ENCODE results near the gene ANKRD6.

The ANKRD6 gene

DNA sequence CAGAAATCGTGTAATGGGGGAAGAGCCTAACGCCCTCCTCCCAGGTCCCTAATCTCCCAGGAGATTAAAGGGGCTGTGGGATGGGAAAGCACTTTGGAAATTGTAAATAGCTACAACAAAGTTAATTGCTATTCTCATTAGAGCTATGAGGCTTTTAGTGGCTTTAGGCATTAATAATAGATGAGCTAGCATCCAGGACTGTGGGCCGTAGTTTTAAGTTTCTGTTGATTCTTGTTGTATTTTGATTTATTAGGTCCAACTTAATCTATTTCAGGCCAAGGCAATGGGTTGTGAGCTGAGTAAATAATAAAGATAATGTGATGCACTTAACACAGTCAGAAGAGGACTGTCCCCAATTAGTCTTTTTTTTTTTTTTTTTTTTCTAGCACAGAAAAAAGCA lies 67.7 kb downstream of the ANKRD6 start:
- ChIA-PET POLR2A (ENCODE audit: low non-redundant PET) (no interaction called here), CTCF (no interaction called here)
- H3K27ac ChIP-seq: no peak overlapping the region
- TF ChIP-seq, protein P1, sequence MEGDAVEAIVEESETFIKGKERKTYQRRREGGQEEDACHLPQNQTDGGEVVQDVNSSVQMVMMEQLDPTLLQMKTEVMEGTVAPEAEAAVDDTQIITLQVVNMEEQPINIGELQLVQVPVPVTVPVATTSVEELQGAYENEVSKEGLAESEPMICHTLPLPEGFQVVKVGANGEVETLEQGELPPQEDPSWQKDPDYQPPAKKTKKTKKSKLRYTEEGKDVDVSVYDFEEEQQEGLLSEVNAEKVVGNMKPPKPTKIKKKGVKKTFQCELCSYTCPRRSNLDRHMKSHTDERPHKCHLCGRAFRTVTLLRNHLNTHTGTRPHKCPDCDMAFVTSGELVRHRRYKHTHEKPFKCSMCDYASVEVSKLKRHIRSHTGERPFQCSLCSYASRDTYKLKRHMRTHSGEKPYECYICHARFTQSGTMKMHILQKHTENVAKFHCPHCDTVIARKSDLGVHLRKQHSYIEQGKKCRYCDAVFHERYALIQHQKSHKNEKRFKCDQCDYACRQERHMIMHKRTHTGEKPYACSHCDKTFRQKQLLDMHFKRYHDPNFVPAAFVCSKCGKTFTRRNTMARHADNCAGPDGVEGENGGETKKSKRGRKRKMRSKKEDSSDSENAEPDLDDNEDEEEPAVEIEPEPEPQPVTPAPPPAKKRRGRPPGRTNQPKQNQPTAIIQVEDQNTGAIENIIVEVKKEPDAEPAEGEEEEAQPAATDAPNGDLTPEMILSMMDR (conservative IDR thresholded peaks at IDR 0.05; ENCODE audit: low read depth): no peak
- no peak for DNase-seq (ENCODE audit: low spot score)

DNA sequence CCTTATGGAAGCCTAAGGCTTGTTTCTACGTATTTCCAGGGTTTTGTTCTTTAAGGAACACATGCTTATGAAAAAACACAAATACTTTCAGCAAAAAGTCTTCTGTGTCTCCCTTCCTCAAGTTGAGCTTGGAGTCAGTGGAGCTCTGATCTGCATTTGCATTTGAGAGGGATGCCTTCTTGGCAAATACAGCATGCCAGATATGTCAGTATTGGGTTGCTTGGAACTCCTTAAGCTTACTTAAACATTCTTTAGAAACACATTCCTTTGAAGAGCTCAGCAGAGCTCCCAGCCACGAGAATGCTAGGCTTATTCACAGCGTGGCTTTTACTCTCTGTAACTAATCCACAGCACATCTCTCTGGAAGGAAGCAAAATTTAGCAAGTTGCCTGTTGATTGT lies 68.3 kb downstream of the ANKRD6 start:
- CTCF ChIA-PET: no interaction called here
- TF ChIP-seq, protein P1 (conservative IDR thresholded peaks at IDR 0.05; ENCODE audit: low read depth): no peak
- H3K27ac ChIP-seq: no peak overlapping the region
- DNase-seq (ENCODE audit: low spot score): no peak
- POLR2A ChIA-PET (ENCODE audit: low non-redundant PET): no interaction called here

DNA sequence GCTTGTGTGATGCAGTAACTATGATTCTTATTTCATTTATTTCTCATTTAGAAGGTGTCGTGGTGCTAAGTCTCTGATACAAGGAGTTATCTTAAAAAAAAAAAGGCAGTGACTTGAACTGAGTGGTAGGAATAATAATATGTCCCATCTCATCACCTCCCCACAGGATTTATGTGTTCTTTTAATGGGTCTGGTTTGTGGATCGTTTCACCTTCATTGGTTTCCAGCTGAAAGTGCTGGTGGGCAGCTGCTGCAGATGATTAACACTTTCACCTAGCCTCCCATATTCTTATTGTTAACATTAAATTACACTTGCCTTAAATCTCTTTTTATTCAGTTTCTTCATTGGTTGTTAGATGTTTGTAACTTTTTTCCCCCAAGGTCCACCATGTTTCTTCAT lies 68.8 kb downstream of the ANKRD6 start:
- DNase-seq (ENCODE audit: low spot score): no peak
- POLR2A ChIA-PET (ENCODE audit: low non-redundant PET): no interaction called here
- no peak overlapping the region for H3K27ac ChIP-seq
- CTCF ChIA-PET: no interaction called here
- TF ChIP-seq, protein P1 (conservative IDR thresholded peaks at IDR 0.05; ENCODE audit: low read depth): no peak

DNA sequence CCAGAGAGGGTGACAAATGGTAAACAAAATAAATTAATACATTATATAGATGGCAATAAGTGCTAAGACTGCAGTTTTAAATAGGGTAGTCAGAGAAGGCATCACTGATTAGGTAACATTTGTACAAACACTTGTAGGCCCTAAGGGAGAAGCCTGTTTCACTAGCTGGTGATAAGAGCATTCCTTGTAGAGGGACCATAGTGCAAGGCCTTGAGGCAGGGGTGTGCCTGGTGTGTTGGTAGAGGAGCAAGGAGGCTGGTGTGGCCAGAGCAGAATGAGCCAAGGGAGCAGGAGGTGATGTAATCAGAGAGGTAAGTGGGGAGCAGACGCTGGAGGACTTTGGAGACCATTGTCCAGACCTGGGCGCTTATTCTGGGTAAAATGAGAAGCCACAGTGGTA lies 70.7 kb downstream of the ANKRD6 start:
- ChIA-PET CTCF (no interaction called here), POLR2A (ENCODE audit: low non-redundant PET) (no interaction called here)
- no peak for DNase-seq (ENCODE audit: low spot score)
- H3K27ac ChIP-seq: no peak overlapping the region
- TF ChIP-seq, protein P1 (conservative IDR thresholded peaks at IDR 0.05; ENCODE audit: low read depth): no peak

DNA sequence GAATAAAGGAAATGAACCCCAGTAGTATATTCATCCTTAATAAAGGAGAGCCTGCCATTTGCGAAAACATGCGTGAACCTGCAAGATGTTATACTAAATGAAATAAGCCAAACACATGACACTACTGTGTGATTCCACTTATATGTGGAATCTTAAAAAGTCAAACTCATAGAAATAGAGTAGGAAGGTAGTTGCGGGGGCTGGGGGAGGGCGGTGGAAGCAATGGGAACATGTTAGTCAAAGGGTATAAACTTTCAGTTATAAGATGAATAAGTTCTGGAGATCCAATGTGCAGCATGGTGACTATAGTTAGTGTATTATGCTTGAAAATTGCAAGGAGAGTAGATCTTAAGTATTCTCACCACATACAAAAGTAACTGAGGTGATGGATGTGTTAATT lies 72.9 kb downstream of the ANKRD6 start:
- TF ChIP-seq, protein P1 (conservative IDR thresholded peaks at IDR 0.05; ENCODE audit: low read depth): no peak
- H3K27ac ChIP-seq: no peak overlapping the region
- ChIA-PET POLR2A (ENCODE audit: low non-redundant PET) (no interaction called here), CTCF (no interaction called here)
- DNase-seq (ENCODE audit: low spot score): no peak

DNA sequence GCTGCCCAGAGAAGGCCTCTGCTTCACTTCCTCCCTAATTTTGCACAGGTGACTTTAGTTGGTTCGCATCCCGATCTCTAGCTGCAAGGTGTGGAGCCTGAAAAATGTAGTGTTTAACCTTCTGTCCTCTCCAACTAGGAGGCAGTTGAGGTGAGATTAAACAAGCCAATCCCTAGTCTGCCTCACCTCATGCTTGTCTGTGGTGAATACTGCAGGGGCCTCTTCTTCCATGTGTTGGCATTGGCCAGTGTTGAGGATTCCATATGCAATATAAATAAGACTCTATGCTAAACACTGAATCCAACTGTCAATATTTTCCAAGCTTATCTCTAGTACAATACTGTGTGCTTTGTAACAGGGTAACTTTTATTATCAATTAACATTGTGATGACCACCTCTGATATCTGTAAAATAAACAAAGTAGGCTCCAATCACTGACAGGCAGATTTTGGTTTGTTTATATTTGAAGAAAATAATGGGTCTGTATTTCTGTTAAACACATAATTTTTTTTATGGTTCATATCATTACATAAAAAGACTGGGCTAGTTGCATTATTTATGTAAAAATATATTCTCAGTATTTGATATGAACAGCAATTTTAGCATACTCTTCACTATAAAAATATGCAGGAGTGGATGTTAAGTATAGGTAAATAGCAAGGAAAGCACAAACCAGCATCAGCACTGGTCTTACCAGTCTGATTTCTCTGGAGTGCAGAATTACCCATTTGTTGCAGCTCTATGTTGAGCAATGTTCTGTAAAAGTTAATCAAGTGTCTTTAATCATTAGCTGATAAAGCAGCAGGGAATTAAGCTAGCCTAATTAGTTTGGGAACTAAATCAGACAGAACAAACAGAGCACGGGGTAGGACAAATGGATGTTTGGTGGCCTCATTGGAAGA lies 74.0 kb downstream of the ANKRD6 start:
- ChIA-PET CTCF (interaction anchor here (0.7 kb wide), 1 partner anchor 59 kb away, joined by 3 read pairs; no protein-coding TSS in a partner anchor), POLR2A (ENCODE audit: low non-redundant PET) (no interaction called here)
- no peak overlapping the region for H3K27ac ChIP-seq

More for the DNA sequence above, 74.0 kb downstream of the ANKRD6 start:
- no peak for DNase-seq (ENCODE audit: low spot score)
- TF ChIP-seq, protein P1 (conservative IDR thresholded peaks at IDR 0.05; ENCODE audit: low read depth): no peak
